ENCODE results near the gene SYNRG.

SYNRG gene

DNA sequence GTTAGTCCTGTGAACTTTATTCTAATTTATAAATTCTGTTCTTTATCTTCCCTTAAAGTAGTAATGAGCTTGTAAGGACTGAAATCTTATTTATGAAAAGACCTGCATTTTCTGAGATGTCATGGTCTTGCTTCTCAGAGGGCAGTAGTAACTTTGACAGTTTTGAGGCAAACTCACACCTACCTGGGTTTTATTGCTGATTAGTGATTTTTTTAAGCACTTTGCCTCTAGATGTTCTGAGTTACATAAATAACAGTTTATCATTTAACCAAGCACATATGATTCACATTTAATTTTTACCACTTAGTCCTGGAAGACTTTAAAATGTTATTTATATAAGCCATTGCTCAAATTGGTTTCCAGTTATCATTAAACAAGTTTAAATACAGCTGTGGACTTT lies 108.8 kb downstream of the SYNRG start:
- DNase-seq, result no peak

GRCh38 chr17:37494971-37495370 lies 114.2 kb downstream of the SYNRG start:
- DNase-seq, result no peak

- no peak for DNase-seq
Observed at GRCh38 chr17:37494401-37494831, 114.8 kb downstream of the SYNRG start.

GRCh38 chr17:37493249-37494027 lies 115.8 kb downstream of the SYNRG start:
- DNase-seq, result no peak

GRCh38 chr17:37492167-37492566 lies 117.1 kb downstream of the SYNRG start:
- no peak for DNase-seq

- DNase-seq, result no peak
Observed at GRCh38 chr17:37490638-37491614, 118.3 kb downstream of the SYNRG start.

DNA sequence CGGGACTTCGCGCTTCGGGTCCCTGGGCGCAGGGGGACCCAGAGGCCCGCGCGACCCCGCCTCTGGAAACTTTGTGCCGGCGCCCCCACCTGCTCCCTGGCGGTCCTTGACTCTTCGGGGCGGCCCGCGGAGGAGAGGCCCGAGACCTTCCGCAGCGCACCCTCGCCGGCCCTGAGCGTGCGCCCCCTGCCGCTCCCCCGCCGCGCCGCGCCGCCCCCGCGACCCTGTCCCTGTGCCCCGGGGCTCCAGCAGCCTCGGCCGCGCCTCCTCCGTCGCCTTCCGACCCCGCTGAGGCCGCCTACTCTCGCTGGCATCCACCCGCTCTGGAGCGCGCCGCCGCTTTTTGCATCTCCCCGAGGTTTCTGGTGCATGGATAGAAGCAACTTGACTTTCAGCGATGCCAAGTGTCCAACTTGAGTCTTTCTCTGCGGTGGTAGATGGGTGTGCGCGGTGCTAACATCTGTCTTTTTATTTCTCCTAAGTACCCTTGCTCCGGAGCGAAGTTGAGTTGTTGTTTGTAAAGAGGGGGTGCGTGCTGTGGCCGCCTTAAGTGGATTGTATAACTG lies 119.1 kb downstream of the SYNRG start:
- DNase-seq, result peak; percentile 75

DNA sequence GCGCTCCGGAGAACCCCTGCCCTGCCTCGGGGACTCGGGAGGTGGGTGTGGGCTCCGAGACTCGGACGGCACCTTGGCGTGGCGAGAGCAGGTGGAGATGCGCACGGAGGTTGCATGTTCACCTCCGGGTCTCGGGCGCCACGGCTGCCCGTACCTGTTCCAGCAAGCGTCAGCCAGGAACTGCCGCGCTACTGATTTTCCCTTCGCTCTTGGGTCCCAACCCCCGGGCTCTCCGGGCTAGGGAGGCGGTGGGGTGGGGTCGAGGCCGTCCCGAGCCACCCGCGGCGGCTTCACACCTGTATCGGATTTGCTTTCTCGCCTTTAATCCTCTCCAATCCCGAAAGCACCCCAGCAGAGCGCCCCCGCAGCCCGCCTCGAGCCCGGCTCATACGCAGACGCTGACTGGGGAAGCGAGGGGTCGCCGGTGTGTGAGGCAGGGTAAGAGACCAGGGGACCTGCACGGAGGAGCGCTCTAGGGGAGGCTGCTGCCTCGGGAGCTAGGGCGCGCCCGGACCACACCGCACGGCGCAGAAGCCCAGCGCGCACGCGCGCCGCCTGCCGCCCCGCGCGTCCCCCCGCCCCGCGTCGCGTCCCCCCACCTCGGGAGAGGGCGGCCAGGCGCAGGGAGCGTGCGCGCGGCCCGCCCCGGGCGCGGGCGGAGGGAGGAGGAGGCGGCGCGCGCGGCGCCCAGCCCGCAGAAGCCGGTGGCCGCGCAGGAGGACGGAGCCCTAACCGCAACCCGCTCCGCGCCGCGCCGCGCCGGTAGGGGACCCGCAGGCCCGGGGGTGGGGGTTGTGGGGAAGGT lies 119.8 kb downstream of the SYNRG start, which contains the start of gene DUSP14:
Gene DUSP14 (plus strand): TSS at position 695 of the 805 bp plus-strand sequence. CDS start 22,382 bp downstream, outside the sequence.
- DNase-seq, result peak; percentile 87

DNA sequence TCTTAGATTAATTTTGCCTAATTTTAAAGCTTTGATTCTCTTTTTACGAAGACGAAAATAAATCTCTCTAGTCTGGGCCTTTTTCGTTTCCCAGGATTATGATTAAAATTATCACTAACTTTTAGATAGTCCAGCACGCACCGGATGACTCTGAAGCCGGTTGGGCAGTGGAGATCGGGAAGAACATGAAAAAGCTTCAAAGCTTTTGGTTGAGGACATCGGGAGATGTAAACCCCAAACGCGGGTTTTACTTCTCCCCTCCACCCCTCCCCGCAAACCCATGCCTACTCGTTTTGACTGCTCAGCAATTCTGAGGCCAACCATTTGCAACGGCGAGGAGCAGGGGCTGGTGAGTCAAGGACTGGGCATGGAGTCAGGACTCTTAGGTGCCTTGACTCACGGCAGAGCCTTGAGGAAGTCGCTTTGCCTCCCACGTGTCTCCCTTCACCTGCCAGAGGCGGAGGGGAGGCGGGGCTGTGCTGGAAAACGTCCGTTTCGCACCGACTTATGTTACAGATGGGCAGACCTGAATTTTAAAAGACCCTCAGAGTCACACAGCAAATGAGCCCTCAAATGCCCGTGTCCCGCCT lies 120.5 kb downstream of the SYNRG start:
- peak; percentile 52 for DNase-seq

DNA sequence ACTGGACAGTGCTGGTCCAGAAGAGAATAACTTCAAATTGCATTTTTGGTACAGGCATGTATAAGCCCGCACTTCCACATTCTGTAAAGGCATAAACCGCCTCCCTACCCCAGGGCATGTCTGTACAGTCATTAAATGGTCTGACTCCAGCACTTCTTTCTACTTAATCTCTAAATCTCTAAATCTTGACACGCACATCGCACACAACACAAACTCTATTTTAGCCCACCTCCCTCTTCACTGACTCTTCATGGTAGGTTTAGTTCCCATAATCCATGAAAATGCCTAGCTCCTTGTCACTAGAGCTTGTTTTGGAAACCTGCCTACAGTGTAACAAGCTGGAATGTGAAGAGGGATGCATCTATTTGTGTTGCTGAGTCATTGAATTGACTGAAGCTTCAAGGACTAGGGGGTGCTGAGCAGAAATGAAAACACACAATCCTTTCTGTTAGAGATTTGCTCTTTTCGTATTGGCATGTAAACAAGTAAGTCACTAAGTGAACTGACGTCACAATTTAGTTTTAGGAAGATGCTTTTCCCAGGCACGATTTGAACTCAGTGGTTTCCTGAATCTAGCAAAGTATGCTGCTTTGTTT lies 121.1 kb downstream of the SYNRG start:
- no peak for DNase-seq

GRCh38 chr17:37485938-37486570 lies 123.2 kb downstream of the SYNRG start:
- no peak for DNase-seq

DNA sequence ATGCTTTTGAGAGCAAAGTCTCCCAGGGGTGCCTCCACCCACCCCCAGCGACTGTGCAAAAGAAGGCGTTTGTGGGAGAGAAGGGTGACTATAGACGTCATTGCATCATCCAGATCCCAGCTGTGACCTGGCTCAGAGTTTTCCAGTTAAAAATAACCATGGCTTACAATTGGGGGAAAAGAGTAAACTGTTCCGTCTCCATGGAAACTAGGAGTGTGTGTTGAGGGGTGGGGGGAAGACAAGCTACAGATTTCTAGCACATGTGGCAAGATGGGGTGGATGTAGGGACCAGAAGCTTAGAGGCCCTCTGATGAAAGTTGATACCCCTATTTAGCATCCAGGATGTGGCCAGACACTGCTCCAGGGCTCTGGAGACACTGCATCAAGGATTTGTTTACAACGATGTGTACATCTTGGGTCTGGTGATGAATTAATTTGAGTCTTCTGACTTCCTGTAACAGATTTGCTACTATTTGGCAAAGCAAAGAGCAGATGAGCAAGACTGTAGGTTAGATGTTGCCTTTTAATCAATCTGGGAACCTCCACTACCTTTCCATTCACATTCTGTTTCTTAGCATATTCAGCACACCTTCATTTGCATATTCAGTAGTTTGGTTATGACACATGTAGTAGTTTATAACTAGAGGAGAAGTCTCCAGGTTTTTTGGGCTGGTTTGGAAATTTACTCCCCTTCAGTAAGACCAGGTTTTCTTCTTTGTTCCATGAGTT lies 125.7 kb downstream of the SYNRG start:
- no peak for DNase-seq

DNA sequence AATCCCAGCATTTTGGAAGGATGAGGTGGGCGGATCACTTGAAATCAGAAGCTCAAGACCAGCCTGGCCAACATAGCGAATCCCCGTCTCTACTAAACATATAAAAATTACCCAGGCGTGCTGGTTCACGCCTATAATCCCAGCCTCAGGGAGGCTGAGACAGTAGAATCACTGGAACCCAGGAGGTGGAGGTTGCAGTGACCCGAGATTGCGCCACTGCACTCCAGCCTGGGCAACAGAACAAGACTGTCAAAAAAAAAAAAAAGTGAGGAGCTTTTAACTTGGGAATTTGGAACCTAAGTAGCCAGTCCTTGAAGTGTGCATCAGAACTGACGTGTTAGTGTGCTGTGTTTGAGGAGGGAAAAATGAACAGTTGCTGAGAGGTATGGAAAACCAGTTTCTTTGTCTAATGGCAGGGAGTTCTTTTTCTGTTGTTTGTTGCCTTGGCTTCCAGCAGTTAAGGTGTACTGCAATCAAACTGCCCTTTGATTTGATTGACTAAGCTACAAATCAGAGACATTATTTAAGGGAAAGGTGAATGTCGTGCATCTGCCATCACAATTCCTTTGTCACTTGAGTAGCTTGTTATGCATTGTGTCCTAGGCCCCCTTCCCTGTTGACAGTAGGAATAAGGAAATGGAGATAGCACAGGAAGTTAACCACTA lies 128.1 kb downstream of the SYNRG start:
- no peak for DNase-seq

DNA sequence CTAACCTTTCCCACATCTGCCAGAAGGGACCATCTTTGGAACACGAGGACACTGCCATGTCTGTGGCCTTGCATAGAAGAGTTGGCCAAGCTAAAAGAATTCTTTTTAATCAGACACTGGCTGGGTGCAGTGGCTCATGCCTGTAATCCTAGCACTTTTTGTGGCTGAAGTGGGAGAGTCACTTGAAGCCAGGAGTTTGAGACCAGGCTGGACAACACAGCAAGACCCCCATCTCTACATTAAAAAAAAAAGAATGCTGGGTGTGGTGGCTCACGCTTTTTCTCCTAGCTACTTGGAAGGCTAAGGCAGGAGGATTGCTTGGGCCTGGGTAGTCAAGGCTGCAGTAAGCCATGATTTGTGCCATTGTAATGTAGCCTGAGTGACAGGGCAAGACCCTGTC lies 128.8 kb downstream of the SYNRG start:
- no peak for DNase-seq

- no peak for DNase-seq
Observed at GRCh38 chr17:37479025-37479424, 130.2 kb downstream of the SYNRG start.

DNA sequence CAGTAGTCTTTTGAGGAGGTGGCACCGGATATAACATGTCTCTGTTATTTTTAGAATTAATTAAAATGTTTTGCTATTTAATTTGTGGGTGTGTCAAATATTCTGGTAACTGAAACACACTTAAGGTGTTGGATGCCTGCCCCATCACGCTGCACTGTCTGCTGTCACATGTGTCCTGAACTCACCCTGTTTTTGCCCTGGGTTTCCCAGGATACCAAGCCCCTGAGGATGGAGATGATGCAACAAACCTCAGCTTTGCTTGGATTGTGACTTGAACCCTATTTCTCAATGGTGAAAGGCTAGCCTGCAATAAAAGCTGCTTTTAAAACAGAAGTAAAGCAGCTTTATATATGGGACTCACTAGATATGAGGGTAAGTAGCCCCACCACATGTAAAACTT lies 131.0 kb downstream of the SYNRG start:
- DNase-seq, result no peak

GRCh38 chr17:37476431-37477120 lies 132.6 kb downstream of the SYNRG start:
- no peak for DNase-seq

- no peak for DNase-seq
Observed at GRCh38 chr17:37475731-37476420, 133.3 kb downstream of the SYNRG start.

GRCh38 chr17:37470181-37470580 lies 139.0 kb downstream of the SYNRG start:
- no peak for DNase-seq

Data from CD4-positive, alpha-beta T cell treated with Interleukin-12 subunit alpha and Interleukin-12 subunit beta, for 1 hour (primary cell).